ENCODE results near the gene LRRC3. TPM values are rescaled to one million over a fixed set of nuclear protein-coding genes. Genes with fewer than 3 reads are reported as not detected.

Gene LRRC3
- total RNA-seq, 1 donor from 2014 or later = 2.2 TPM

DNA sequence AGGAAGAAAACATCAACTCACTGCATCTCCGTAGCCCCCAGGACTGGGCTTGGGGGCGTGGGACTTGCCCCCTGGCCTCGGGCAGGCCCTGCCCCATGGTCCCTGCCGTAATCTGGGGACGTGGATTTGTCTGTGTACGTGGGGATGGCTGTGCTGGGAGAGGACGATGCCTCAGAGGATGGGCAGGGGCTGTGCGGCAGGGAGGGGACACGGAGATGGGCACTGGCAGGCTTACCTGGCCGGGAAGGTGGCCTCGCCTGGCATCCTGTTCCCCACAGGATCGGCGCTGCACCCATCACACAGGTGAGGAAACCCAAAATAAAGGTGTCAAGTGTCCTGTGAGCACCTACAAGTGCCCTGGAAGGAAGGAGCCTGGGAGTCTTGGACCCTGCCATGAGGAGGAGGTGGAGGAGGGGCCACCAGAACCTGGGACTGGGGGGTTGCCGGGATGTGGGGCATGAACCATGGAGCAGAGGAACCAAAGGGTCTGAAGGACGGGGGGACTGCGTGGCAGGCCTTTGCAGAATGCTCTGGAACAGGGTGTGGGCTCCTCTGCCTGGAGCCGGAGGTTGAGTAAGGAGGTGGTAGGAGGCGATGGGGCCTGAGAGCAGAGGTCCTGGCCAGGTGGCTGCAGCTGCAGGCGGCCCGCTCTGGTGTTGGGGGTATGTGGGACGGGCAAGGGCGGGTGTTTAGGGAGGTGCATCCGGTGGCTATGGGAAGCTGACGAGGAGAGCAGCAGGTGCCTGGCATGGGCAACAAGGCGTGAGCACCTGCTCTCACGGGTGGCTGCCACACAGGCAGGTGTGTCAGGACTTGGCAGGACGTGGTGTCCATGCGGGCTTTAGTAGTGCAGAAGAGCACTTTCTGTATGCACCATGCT is 27.8 kb upstream of the LRRC3 start:
- Mint-ChIP-seq H3K27ac (no peak overlapping the region), H3K4me3 (ENCODE audit: low read depth) (no peak overlapping the region), H3K4me1 (ENCODE audit: low read depth) (no peaks in the 10 kb centered on the region), H3K36me3 (ENCODE audit: low read depth) (peaks cover 6% of the 10 kb centered on the region), H3K27me3 (ENCODE audit: low read depth) (no peaks in the 10 kb centered on the region), H3K9me3 (peaks cover 19% of the 10 kb centered on the region)
- intact Hi-C loops (cut with micrococcal nuclease) = loop anchor here (1.0 kb wide), 1 partner anchor 28 kb away; the partner anchor contains the start of gene LRRC3
- no peak for DNase-seq (ENCODE audit: low spot score)

DNA sequence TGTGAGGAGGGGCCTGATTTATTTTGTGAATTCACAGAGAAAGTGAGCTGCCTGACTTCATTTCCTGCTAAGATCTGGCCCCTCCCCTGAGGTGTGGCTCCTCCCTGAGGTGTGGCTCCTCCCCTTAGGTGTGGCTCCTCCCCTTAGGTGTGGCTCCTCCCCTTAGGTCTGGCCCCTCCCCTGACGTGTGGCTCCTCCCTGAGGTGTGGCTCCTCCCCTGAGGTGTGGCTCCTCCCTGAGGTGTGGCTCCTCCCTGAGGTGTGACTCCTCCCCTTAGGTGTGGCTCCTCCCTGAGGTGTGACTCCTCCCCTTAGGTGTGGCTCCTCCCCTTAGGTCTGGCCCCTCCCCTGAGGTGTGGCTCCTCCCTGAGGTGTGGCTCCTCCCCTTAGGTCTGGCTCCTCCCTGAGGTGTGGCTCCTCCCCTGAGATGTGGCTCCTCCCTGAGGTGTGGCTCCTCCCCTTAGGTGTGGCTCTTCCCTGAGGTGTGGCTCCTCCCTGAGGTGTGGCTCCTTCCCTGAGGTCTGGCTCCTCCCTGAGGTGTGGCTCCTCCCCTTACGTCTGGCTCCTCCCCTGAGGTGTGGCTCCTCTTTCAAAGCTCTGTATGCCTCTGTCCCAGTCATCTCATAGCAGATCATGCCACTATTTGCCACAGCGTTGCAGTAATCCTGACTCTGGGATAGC is 26.9 kb upstream of the LRRC3 start:
- Mint-ChIP-seq H3K9me3 (peaks cover 19% of the 10 kb centered on the region), H3K4me3 (ENCODE audit: low read depth) (no peak overlapping the region), H3K4me1 (ENCODE audit: low read depth) (no peaks in the 10 kb centered on the region), H3K27ac (no peak overlapping the region), H3K27me3 (ENCODE audit: low read depth) (no peaks in the 10 kb centered on the region), H3K36me3 (ENCODE audit: low read depth) (peaks cover 6% of the 10 kb centered on the region)
- intact Hi-C loops (cut with micrococcal nuclease) = loop anchor here (1.0 kb wide), 1 partner anchor 27 kb away; the partner anchor contains the start of gene LRRC3
- DNase-seq (ENCODE audit: low spot score) = peak; percentile 50

DNA sequence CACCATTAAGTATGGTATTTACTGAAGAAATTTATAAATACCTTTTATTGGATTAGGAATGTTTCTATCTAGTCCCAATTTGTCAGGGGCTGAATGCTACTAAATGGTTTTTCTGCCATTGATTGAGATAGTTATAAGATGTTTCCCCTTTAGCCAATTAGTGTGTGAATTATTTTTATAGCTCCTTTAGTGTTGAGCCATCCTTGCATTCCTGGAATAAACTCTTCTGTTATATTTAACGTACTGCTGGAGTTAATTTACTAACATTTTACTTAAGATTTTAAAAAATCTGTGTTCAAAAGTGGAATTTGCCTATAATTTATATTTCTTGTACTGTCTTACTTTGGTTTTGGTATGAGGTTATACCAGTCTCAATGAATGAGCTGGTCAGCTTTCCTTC is 25.4 kb upstream of the LRRC3 start:
- H3K4me1 Mint-ChIP-seq (ENCODE audit: low read depth) = no peaks in the 10 kb centered on the region
- H3K27me3 Mint-ChIP-seq (ENCODE audit: low read depth) = no peaks in the 10 kb centered on the region
- no peak overlapping the region for H3K4me3 Mint-ChIP-seq (ENCODE audit: low read depth)
- peaks cover 6% of the 10 kb centered on the region for H3K36me3 Mint-ChIP-seq (ENCODE audit: low read depth)
- DNase-seq (ENCODE audit: low spot score) = no peak
- intact Hi-C loops (cut with micrococcal nuclease) = no loop called here
- peaks cover 19% of the 10 kb centered on the region for H3K9me3 Mint-ChIP-seq
- no peak overlapping the region for H3K27ac Mint-ChIP-seq

DNA sequence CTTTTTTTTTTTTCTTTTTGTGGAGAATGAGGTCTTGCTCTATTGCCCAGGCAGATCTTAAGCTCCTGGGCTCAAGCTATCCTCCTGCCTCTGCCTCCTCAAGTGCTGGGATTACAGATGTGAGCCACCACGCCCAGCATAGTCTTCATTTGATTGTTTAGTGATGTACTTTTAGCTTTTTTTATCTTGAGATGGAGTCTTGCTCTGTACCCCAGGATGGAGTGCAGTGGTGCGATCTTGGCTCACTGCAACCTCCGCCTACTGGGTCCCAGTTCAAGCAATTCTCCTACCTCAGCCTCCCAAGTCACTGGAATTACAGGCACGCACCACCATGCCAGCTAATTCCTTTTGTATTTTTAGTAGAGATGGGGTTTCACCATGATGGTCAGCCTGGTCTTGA is 24.0 kb upstream of the LRRC3 start:
- no peaks in the 10 kb centered on the region for H3K27me3 Mint-ChIP-seq (ENCODE audit: low read depth)
- peaks cover 19% of the 10 kb centered on the region for H3K9me3 Mint-ChIP-seq
- intact Hi-C loops (cut with micrococcal nuclease) = no loop called here
- H3K4me3 Mint-ChIP-seq (ENCODE audit: low read depth) = no peak overlapping the region
- peaks cover 6% of the 10 kb centered on the region for H3K36me3 Mint-ChIP-seq (ENCODE audit: low read depth)
- H3K27ac Mint-ChIP-seq = no peak overlapping the region
- no peak for DNase-seq (ENCODE audit: low spot score)
- H3K4me1 Mint-ChIP-seq (ENCODE audit: low read depth) = no peaks in the 10 kb centered on the region

DNA sequence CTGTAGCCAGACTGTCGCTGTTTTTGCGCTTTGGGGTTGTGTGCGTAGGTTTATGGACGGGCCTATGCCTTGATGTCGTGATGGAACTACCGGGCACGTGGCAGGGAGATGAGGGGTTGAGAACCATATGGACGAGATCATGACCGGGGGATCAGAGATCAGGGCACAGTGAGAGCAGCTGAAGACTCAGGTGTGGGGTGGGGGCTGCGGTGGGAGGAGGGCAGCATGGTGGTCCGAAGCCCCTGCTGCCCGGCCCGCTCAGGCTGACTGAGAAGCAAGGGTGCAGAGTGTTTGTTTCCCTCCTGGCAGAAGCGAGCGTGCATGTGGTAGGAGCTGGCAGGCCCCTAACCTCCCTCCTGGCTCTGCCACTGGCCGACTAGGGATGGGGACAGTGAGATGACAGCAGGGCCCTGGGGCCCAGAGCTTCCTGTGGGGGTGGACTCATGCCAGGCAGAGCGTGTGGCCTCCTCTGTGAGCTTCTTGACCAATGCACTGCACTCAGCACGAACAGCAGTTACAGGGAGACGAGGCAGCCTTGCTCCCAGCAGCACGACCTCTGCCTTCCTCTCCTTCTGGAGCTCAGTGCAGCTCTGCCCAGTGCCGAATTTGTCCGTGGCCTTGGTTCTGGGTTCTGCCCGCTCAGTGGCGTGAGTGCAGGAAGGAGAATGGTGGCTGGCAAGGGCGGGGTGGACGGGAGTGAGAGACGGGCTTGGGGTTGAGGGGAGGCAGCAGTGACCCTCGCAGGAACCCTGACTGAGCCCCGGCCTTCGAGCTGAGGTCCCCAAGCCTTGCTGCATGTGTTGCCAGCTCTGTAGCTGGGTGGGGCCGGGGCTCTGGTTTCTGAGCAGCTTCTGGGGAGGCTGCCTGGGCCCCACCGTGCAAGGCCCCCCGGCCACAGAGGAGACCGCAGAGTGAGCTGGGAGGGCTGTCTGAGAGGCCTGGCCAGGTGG is 22.2 kb upstream of the LRRC3 start:
- H3K4me1 Mint-ChIP-seq (ENCODE audit: low read depth) = no peaks in the 10 kb centered on the region
- H3K9me3 Mint-ChIP-seq = peaks cover 19% of the 10 kb centered on the region
- no peaks in the 10 kb centered on the region for H3K27me3 Mint-ChIP-seq (ENCODE audit: low read depth)
- no peak overlapping the region for H3K27ac Mint-ChIP-seq
- no peak overlapping the region for H3K4me3 Mint-ChIP-seq (ENCODE audit: low read depth)
- no peak for DNase-seq (ENCODE audit: low spot score)
- intact Hi-C loops (cut with micrococcal nuclease) = no loop called here
- peaks cover 6% of the 10 kb centered on the region for H3K36me3 Mint-ChIP-seq (ENCODE audit: low read depth)

DNA sequence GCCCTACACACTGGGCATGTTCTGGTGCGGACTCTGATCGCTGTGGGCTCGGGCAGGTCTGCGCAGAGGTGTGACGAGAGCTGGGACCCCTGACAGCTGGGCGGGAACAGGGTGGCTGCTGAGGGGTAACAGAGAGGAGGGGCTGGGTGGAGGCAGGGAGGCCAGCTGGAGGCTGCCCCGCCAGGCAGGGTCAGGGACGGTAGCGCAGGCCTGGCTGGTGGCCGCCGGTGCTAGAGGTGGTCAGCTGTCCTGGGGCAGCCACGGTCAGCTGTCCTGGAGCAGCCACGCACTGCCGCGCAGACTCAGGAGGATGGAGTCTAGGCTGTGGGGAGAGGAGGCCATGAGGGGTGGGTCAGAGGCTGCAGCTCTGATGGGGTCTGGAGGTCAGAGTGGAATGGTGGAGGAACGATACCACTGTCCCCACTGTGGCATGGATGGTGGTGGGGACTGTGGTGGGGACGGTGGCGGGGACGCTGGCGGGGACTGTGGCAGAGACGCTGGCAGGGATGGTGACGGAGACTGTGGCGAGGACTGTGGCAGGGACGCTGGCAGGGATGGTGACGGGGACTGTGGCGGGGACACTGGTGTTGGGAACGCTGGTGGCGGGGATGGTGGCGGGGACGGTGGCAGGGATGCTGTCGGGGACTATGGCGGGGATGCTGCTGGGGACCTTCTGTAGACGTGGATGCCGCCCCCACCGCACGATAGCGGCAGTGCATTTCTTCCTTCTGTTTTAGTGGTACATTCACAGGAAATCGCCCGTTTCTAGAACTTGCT is 21.3 kb upstream of the LRRC3 start:
- no peaks in the 10 kb centered on the region for H3K27me3 Mint-ChIP-seq (ENCODE audit: low read depth)
- H3K4me3 Mint-ChIP-seq (ENCODE audit: low read depth) = no peak overlapping the region
- intact Hi-C loops (cut with micrococcal nuclease) = no loop called here
- no peak overlapping the region for H3K27ac Mint-ChIP-seq
- peaks cover 16% of the 10 kb centered on the region for H3K9me3 Mint-ChIP-seq
- H3K36me3 Mint-ChIP-seq (ENCODE audit: low read depth) = peaks cover 3% of the 10 kb centered on the region
- H3K4me1 Mint-ChIP-seq (ENCODE audit: low read depth) = no peaks in the 10 kb centered on the region
- no peak for DNase-seq (ENCODE audit: low spot score)

DNA sequence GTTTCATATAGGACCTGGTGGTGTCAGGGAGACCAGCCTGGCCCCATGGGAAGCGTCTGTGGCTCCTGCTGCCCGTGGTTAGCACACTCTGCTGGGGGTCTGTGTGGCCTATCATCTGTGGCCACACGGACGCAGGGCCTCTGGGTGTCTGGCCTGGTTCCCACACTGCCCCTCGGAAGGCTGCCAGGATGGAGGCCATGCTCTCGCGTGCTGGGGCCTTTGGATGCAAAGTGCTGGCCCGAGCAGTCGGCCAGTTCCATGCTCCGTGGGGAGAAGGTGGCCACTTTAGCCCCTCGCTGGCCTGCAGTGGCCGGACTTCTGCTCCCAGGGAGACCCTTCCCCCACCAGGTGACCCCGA is 20.8 kb upstream of the LRRC3 start:
- H3K27ac Mint-ChIP-seq = no peak overlapping the region
- H3K36me3 Mint-ChIP-seq (ENCODE audit: low read depth) = peaks cover 3% of the 10 kb centered on the region
- no peaks in the 10 kb centered on the region for H3K27me3 Mint-ChIP-seq (ENCODE audit: low read depth)
- no peaks in the 10 kb centered on the region for H3K4me1 Mint-ChIP-seq (ENCODE audit: low read depth)
- intact Hi-C loops (cut with micrococcal nuclease) = no loop called here
- no peak overlapping the region for H3K4me3 Mint-ChIP-seq (ENCODE audit: low read depth)
- no peak for DNase-seq (ENCODE audit: low spot score)
- peaks cover 15% of the 10 kb centered on the region for H3K9me3 Mint-ChIP-seq

- Mint-ChIP-seq H3K27me3 (ENCODE audit: low read depth) (no peaks in the 10 kb centered on the region), H3K4me1 (ENCODE audit: low read depth) (no peaks in the 10 kb centered on the region), H3K27ac (no peak overlapping the region), H3K9me3 (peaks cover 9% of the 10 kb centered on the region), H3K36me3 (ENCODE audit: low read depth) (peaks cover 1% of the 10 kb centered on the region), H3K4me3 (ENCODE audit: low read depth) (no peak overlapping the region)
- DNase-seq (ENCODE audit: low spot score) = no peak
- intact Hi-C loops (cut with micrococcal nuclease) = no loop called here
Observed at GRCh38 chr21:44434936-44435635, 20.2 kb upstream of the LRRC3 start.

GRCh38 chr21:44436111-44436611 is 19.1 kb upstream of the LRRC3 start:
- intact Hi-C loops (cut with micrococcal nuclease) = no loop called here
- Mint-ChIP-seq H3K4me1 (ENCODE audit: low read depth) (no peaks in the 10 kb centered on the region), H3K36me3 (ENCODE audit: low read depth) (no peaks in the 10 kb centered on the region), H3K9me3 (peaks cover 3% of the 10 kb centered on the region), H3K27me3 (ENCODE audit: low read depth) (no peaks in the 10 kb centered on the region), H3K4me3 (ENCODE audit: low read depth) (no peak overlapping the region), H3K27ac (no peak overlapping the region)
- DNase-seq (ENCODE audit: low spot score) = no peak

DNA sequence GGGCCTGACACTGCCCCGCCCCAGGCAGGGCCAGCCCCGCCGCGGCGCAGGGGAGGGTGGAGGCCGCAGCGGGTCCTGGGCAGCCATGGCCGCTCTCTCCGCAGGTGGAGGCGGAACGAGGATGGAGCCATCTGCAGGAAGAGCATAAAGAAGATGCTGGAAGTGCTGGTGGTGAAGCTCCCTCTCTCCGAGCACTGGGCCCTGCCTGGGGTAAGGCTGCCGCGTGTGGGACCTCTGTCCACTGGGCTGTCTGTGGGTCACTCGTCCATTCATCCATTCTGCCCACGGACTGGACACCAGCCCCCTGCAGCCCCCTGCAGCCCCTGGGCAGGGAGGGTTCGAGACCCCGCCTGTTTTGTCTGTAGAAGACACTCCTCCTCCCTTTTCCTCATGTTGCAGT is 18.4 kb upstream of the LRRC3 start:
- Mint-ChIP-seq H3K4me3 (ENCODE audit: low read depth) (no peak overlapping the region), H3K27me3 (ENCODE audit: low read depth) (no peaks in the 10 kb centered on the region), H3K4me1 (ENCODE audit: low read depth) (no peaks in the 10 kb centered on the region), H3K9me3 (no peaks in the 10 kb centered on the region), H3K27ac (no peak overlapping the region), H3K36me3 (ENCODE audit: low read depth) (no peaks in the 10 kb centered on the region)
- intact Hi-C loops (cut with micrococcal nuclease) = no loop called here
- no peak for DNase-seq (ENCODE audit: low spot score)

GRCh38 chr21:44437371-44437695 is 18.0 kb upstream of the LRRC3 start:
- no peak overlapping the region for H3K27ac Mint-ChIP-seq
- H3K9me3 Mint-ChIP-seq = no peaks in the 10 kb centered on the region
- intact Hi-C loops (cut with micrococcal nuclease) = no loop called here
- no peak for DNase-seq (ENCODE audit: low spot score)
- no peak overlapping the region for H3K4me3 Mint-ChIP-seq (ENCODE audit: low read depth)
- H3K27me3 Mint-ChIP-seq (ENCODE audit: low read depth) = no peaks in the 10 kb centered on the region
- no peaks in the 10 kb centered on the region for H3K36me3 Mint-ChIP-seq (ENCODE audit: low read depth)
- no peaks in the 10 kb centered on the region for H3K4me1 Mint-ChIP-seq (ENCODE audit: low read depth)

Data from activated T-helper 2 cell treated with anti-CD3 and anti-CD28 coated beads, Interferon-gamma antibody, Interleukin-2, Interleukin-4, amounts not matched to agents 10 μg/mL and 5 μg/mL and 100 μg/mL, durations not matched to agents 14 hours and 24 hours and 36 hours (primary cell).